ENCODE data around the gene CGAS.
A peak's percentile ranks its signal among the peaks of the same experiment; 100 is the strongest.
"Not testable (repeated sequence)": the region's sequence is repeated elsewhere in the genome, so short reads cannot be mapped to it uniquely, and the experiment has no call there.

The CGAS gene

GRCh38 chr6:73452107-73452461, at the start of gene CGAS:
Gene CGAS (minus strand): TSS chr6:73452297. CDS start chr6:73452181, 116 bp downstream.
- peak; percentile 54 for DNase-seq (ENCODE audit: extremely low spot score, insufficient read length, low read depth)
- FAIRE-seq: peak; percentile 93

GRCh38 chr6:73497915-73498314, 45.8 kb upstream of the CGAS start:
- FAIRE-seq (no peak), DNase-seq (ENCODE audit: extremely low spot score, insufficient read length, low read depth) (no peak)

- DNase-seq (ENCODE audit: extremely low spot score, insufficient read length, low read depth) (no peak), FAIRE-seq (no peak)
Observed at GRCh38 chr6:73491377-73491776, 39.3 kb upstream of the CGAS start.

GRCh38 chr6:73487473-73487872, 35.4 kb upstream of the CGAS start:
- DNase-seq (ENCODE audit: extremely low spot score, insufficient read length, low read depth): no peak
- FAIRE-seq: no peak

- no peak for FAIRE-seq
- DNase-seq (ENCODE audit: extremely low spot score, insufficient read length, low read depth): no peak
Observed at GRCh38 chr6:73484438-73484837, 32.3 kb upstream of the CGAS start.

- DNase-seq (ENCODE audit: extremely low spot score, insufficient read length, low read depth) (no peak), FAIRE-seq (no peak)
Observed at GRCh38 chr6:73481969-73482368, 29.9 kb upstream of the CGAS start.

GRCh38 chr6:73477407-73477806, 25.3 kb upstream of the CGAS start:
- FAIRE-seq (no peak), DNase-seq (ENCODE audit: extremely low spot score, insufficient read length, low read depth) (no peak)

- FAIRE-seq (no peak), DNase-seq (ENCODE audit: extremely low spot score, insufficient read length, low read depth) (no peak)
Observed at GRCh38 chr6:73476723-73477122, 24.6 kb upstream of the CGAS start.

- FAIRE-seq: peak; percentile 97
- DNase-seq (ENCODE audit: extremely low spot score, insufficient read length, low read depth): peak; percentile 5
Observed at GRCh38 chr6:73471686-73472290, 19.7 kb upstream of the CGAS start.

GRCh38 chr6:73461537-73462350, 9.6 kb upstream of the CGAS start, which contains the start of gene MTO1:
Gene MTO1 (plus strand): TSS chr6:73461737. CDS start chr6:73461855, 118 bp downstream.
- peak; percentile 78 for DNase-seq (ENCODE audit: extremely low spot score, insufficient read length, low read depth)
- peak; percentile 95 for FAIRE-seq

- no peak for DNase-seq (ENCODE audit: extremely low spot score, insufficient read length, low read depth)
- no peak for FAIRE-seq
Observed at GRCh38 chr6:73460056-73460455, 8.0 kb upstream of the CGAS start.

- not testable (repeated sequence) for FAIRE-seq; DNase-seq (ENCODE audit: extremely low spot score, insufficient read length, low read depth)
Observed at GRCh38 chr6:73459474-73459873, 7.4 kb upstream of the CGAS start.

GRCh38 chr6:73455865-73456629, 4.0 kb upstream of the CGAS start:
- FAIRE-seq: peak; percentile 42

GRCh38 chr6:73451223-73452106, 632 bp downstream of the CGAS start:
- FAIRE-seq: peak; percentile 72
- peak; percentile 15 for DNase-seq (ENCODE audit: extremely low spot score, insufficient read length, low read depth)

More at GRCh38 chr6:73455865-73456629, 4.0 kb upstream of the CGAS start:
- no peak for DNase-seq (ENCODE audit: extremely low spot score, insufficient read length, low read depth)

- DNase-seq (ENCODE audit: extremely low spot score, insufficient read length, low read depth): no peak
- FAIRE-seq: no peak
Observed at GRCh38 chr6:73443555-73443954, 8.5 kb downstream of the CGAS start.

GRCh38 chr6:73435236-73435635, 16.9 kb downstream of the CGAS start:
- no peak for DNase-seq (ENCODE audit: extremely low spot score, insufficient read length, low read depth)
- no peak for FAIRE-seq

- DNase-seq (ENCODE audit: extremely low spot score, insufficient read length, low read depth): no peak
- FAIRE-seq: no peak
Observed at GRCh38 chr6:73421534-73421933, 30.6 kb downstream of the CGAS start.

- DNase-seq (ENCODE audit: extremely low spot score, insufficient read length, low read depth) (no peak), FAIRE-seq (no peak)
Observed at GRCh38 chr6:73418081-73418741, 33.9 kb downstream of the CGAS start.

GRCh38 chr6:73413102-73413501, 39.0 kb downstream of the CGAS start:
- DNase-seq (ENCODE audit: extremely low spot score, insufficient read length, low read depth) (no peak), FAIRE-seq (no peak)
